SU-DHL-6 (cell line): Measurements from ENCODE around the gene STX16.

Source experiments
- CTCF ChIP-seq: fragments of 200-600 bp; sonication (generic); IDR thresholded peaks from one replicate; pipeline ENCODE4 v1.5.1; 2017; ENCODE audit warnings: antibody characterized with exemption, mild to moderate bottlenecking, low read length, moderate library complexity; ENCODE audit not compliant: insufficient read depth, poor library complexity, severe bottlenecking
- EZH2phosphoT487 ChIP-seq: fragments of 200-600 bp; sonication (generic), shearing (Covaris generic); conservative IDR thresholded peaks from 2 replicates; pipeline ENCODE4 v1.6.1; 2018; ENCODE audit warnings: mild to moderate bottlenecking, antibody characterized with exemption, low read length, moderate library complexity, mixed read lengths

- no peak for TF ChIP-seq CTCF
- no peak for TF ChIP-seq EZH2phosphoT487
These were observed 66.4 kb downstream of the STX16 start for GRCh38 chr20:58717278-58718091.
